HL-60 (cell line): ENCODE measurements around the gene CIAO3.

ENCODE experiments used
- CTCF ChIP-seq: IDR thresholded peaks from one replicate; pipeline ENCODE4 v1.5.1; 2011; ENCODE audit warnings: low read length, control low read depth, inconsistent platforms; ENCODE audit not compliant: insufficient read depth
- POLR2AphosphoS5 ChIP-seq: IDR thresholded peaks from 2 replicates; pipeline ENCODE4 v1.6.1; 2012; ENCODE audit warnings: low read depth
- REST ChIP-seq: IDR thresholded peaks from 2 replicates; pipeline ENCODE4 v1.6.1; 2012; ENCODE audit warnings: low read depth; ENCODE audit not compliant: insufficient replicate concordance
- SPI1 ChIP-seq: IDR thresholded peaks from 2 replicates; pipeline ENCODE4 v1.6.1; 2012; ENCODE audit warnings: low read depth, mild to moderate bottlenecking, borderline replicate concordance

GRCh38 chr16:782766-783403 lies 42.1 kb upstream of the CIAO3 start:
- TF ChIP-seq CTCF (no peak), POLR2AphosphoS5 (no peak; the same call in 1 of the 2 replicates), SPI1 (no peak), REST (no peak)
